ENCODE measurements around the gene CDC20B.
"Not testable (repeated sequence)": the region's sequence is repeated elsewhere in the genome, so short reads cannot be mapped to it uniquely, and the experiment has no call there.

Gene CDC20B

DNA sequence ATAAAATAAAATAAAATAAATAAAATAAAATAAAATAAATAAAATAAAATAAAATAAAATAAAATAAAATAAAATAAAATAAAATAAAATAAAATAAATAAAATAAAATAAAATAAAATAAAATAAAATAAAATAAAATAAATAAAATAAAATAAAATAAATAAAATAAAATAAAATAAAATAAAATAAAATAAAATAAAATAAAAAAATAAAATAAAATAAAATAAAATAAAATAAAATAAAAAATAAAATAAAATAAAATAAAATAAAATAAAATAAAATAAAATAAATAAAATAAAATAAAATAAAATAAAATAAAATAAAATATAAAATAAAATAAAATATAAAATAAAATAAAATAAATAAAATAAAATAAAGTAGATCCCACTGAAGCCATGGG is 67.0 kb downstream of the CDC20B start:
- H3K4me1 ChIP-seq; H3K9me3 ChIP-seq; in situ Hi-C loops (cut with MboI; ENCODE audit: low sequenced_read_pairs); DNase-seq (ENCODE audit: low spot score in 2 of 2); H3K27me3 ChIP-seq (ENCODE audit: low read depth); H3K4me3 ChIP-seq; H3K36me3 ChIP-seq (replicated peaks): not testable (repeated sequence)

DNA sequence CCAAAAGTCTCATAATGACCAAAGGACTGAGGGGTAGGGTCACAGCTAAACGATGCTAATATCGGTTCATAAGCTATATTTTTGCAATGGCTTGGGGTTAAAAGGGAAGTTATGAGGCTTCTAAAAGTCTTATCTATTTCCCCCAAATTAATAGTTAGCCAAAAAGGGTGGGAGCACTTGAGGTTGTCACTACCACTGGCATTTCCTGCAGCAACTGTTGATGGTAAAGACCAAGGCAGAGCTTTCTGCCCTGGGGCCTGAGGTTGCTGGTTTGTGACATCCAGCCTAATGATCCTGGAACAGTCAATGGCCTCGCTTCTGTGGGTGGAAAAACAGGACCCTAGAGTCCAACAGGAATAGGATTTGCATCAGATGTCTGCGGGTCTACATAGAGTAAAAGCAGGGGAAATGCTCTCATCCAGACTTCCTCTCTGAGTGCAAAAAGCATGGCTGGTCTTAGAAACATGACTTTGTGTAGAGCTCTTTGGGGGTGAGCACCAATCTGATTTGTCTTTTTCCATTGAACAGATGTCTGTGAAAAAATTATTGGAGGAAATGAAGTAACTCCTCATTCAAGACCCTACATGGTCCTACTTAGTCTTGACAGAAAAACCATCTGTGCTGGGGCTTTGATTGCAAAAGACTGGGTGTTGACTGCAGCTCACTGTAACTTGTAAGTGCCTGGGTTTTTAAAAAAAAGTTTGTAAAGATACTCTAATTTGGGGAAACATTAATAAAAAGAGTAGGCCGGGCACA is 67.9 kb downstream of the CDC20B start:
- Histone ChIP-seq H3K4me3 (no peak overlapping the region), H3K4me1 (peaks cover under 1% of the 10 kb centered on the region; the same call in 1 of the 2 replicates), H3K36me3 (replicated peaks) (no peaks in the 10 kb centered on the region), H3K27me3 (ENCODE audit: low read depth) (peaks cover 4% of the 10 kb centered on the region), H3K9me3 (no peaks in the 10 kb centered on the region)
- DNase-seq (ENCODE audit: low spot score in 2 of 2) = no peak
- in situ Hi-C loops (cut with MboI; ENCODE audit: low sequenced_read_pairs) = no loop called here

DNA sequence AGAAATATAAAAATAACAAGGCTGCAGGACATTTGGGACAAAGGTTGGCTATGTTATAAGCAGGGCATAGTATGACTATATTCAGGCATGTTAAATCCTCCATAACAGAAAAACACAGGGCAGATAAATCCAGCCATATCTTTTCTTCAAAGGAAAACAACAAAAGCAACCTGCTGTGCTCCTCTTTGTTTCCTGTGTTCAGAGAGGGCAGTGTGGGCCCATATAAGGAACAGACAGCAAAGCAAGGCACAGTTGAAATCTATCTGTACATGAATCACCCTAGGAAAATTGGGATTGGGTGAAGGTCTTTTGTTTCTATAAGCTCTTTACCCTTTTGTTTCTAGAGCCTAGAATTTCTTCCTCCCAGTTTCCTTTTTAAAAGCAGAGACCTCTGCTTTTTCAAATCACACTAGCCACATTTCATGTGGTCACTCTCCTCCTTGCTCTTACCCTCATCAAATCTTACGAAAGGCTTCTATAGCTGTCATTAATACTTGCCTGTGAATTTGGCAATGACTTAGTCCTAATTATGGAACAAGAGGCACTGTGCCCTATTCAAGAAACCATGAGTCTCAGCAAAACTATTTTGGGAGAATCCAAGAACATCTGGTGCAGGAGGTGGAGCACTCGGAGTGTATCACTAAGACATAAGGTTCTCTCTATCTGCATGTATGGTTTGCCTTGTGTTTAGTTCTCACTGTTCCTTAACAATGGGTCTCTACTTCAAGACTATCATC is 68.8 kb downstream of the CDC20B start:
- Histone ChIP-seq H3K36me3 (replicated peaks) (no peaks in the 10 kb centered on the region), H3K4me1 (no peaks in the 10 kb centered on the region), H3K9me3 (no peaks in the 10 kb centered on the region), H3K4me3 (no peak overlapping the region), H3K27me3 (ENCODE audit: low read depth) (peaks cover 4% of the 10 kb centered on the region)
- in situ Hi-C loops (cut with MboI; ENCODE audit: low sequenced_read_pairs) = no loop called here
- DNase-seq (ENCODE audit: low spot score in 2 of 2) = no peak

DNA sequence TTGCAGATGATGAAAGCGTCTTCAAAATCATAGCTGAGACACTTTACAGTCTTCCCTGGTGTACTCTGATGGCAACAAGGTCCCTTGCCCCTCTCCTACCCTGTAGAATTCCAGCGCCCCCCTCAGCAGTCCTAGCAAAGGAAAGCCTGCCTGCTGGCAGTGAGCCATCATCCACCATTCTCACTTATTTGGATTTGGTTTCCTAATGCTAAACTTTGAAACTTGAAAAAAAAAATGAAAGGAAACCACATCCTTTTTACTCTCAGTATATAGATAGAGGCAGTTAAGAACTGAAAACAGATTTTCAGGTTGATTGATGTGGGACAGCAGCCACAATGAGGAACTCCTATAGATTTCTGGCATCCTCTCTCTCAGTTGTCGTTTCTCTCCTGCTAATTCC is 70.6 kb downstream of the CDC20B start, which contains the start of gene GZMA:
TSS of gene GZMA (plus strand) at position 299 of the 400 bp plus-strand sequence. CDS start at position 336, 37 bp downstream.
- in situ Hi-C loops (cut with MboI; ENCODE audit: low sequenced_read_pairs) = no loop called here

DNA sequence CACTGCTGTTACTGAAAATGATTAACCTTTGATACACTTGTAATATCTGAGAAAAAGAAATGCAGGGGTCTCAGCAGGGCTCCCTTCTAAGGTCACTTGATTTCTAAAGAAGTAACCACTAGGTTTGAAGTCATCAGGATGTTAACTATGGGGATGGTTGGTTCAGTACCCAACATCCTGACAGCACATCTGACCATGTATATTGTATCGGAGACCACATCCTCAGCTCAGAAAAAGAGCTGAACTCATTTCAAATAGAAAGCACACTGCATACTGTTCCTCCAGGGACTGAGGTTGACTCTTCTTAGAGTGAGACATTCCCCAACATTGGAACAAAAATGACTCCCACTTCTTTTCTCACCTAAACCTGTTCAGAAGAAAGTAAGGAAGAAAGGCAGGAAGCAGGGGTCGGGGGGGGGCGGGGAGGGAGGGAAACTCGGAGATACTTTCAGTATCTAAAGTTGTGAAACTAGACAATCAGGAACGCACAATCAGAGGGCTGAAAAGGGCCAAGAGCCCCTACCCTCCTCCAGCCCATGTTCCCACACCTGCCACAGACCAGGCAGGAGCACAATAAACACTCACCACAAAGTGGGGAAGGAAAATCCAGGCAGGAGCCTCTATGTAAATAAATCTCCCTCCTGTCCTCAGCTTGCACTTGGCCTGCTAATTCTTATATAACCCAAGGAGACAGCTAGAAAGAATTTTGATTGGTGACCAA is 71.3 kb downstream of the CDC20B start:
- in situ Hi-C loops (cut with MboI; ENCODE audit: low sequenced_read_pairs) = no loop called here
- no peak overlapping the region for H3K4me3 ChIP-seq
- H3K36me3 ChIP-seq (replicated peaks) = no peaks in the 10 kb centered on the region
- DNase-seq (ENCODE audit: low spot score in 2 of 2) = no peak
- no peaks in the 10 kb centered on the region for H3K4me1 ChIP-seq
- H3K27me3 ChIP-seq (ENCODE audit: low read depth) = no peaks in the 10 kb centered on the region
- H3K9me3 ChIP-seq = no peaks in the 10 kb centered on the region

More for the DNA sequence above, 70.6 kb downstream of the CDC20B start, which contains the start of gene GZMA:
- DNase-seq (ENCODE audit: low spot score in 2 of 2) = no peak
- Histone ChIP-seq H3K4me1 (no peaks in the 10 kb centered on the region), H3K4me3 (no peak within 1 kb of the TSS), H3K36me3 (replicated peaks) (no peaks in the 10 kb centered on the region), H3K27me3 (ENCODE audit: low read depth) (no peaks in the 10 kb centered on the region), H3K9me3 (no peaks in the 10 kb centered on the region)

DNA sequence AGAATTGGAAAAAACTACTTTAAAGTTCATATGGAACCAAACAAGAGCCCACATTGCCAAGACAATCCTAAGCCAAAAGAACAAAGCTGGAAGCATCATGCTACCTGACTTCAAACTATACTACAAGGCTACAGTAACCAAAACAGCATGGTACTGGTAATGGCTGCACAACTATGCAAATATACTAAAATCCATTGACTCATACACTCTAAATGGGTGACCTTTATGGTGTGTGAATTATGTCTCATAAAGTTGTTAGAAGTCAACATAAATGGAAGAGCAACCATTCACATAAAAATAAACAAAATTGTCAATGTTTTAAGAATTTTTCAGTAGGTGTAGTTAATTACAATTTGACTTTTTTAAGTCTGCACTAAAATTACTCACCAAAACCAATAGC is 71.8 kb downstream of the CDC20B start:
- H3K4me3 ChIP-seq; DNase-seq (ENCODE audit: low spot score in 2 of 2); H3K9me3 ChIP-seq; H3K36me3 ChIP-seq (replicated peaks); in situ Hi-C loops (cut with MboI; ENCODE audit: low sequenced_read_pairs); H3K27me3 ChIP-seq (ENCODE audit: low read depth); H3K4me1 ChIP-seq: not testable (repeated sequence)

DNA sequence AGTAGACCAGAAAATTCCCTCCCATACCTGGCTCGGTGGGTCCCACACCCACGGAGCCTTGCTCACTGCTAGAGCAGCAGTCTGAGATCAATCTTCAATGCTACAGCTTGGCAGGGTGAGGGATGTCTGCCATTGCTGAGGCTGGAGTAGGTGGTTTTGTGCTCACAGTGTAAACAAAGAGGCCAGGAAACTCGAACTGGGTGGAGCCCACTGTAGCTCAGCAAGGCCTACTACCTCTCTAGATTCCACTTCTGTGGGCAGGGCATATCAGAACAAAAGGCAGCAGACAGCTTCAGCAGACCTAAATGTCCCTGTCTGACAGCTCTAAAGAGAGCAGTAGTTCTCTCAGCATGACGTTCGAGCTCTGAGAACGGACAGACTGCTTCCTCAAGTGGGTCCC is 76.1 kb downstream of the CDC20B start:
- H3K36me3 ChIP-seq (replicated peaks) = no peaks in the 10 kb centered on the region
- H3K27me3 ChIP-seq (ENCODE audit: low read depth) = no peaks in the 10 kb centered on the region
- in situ Hi-C loops (cut with MboI; ENCODE audit: low sequenced_read_pairs) = no loop called here
- H3K9me3 ChIP-seq = no peaks in the 10 kb centered on the region
- no peak overlapping the region for H3K4me3 ChIP-seq
- no peak for DNase-seq (ENCODE audit: low spot score in 2 of 2)
- H3K4me1 ChIP-seq = no peaks in the 10 kb centered on the region

DNA sequence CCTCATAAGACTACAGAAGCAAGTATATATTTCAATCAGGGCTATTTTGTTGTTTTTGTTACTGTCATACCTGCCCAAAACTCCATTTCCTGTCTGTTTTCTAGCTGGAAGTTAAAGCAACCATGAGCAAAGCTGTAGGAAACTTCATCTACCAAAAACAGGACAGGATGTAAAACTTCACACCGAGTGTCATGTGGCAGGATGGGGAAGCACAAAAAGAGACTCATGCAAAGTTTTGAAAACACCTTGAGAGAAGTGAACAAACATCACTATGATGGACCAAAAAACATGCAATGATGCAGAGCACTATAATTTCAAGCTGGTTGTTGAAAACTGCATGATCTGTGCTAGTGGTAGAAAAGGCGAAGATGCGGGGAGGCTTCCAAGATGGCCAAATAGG is 76.8 kb downstream of the CDC20B start:
- no peak for DNase-seq (ENCODE audit: low spot score in 2 of 2)
- no peaks in the 10 kb centered on the region for H3K9me3 ChIP-seq
- H3K4me3 ChIP-seq = no peak overlapping the region
- H3K4me1 ChIP-seq = no peaks in the 10 kb centered on the region
- in situ Hi-C loops (cut with MboI; ENCODE audit: low sequenced_read_pairs) = no loop called here
- no peaks in the 10 kb centered on the region for H3K36me3 ChIP-seq (replicated peaks)
- H3K27me3 ChIP-seq (ENCODE audit: low read depth) = no peaks in the 10 kb centered on the region

DNA sequence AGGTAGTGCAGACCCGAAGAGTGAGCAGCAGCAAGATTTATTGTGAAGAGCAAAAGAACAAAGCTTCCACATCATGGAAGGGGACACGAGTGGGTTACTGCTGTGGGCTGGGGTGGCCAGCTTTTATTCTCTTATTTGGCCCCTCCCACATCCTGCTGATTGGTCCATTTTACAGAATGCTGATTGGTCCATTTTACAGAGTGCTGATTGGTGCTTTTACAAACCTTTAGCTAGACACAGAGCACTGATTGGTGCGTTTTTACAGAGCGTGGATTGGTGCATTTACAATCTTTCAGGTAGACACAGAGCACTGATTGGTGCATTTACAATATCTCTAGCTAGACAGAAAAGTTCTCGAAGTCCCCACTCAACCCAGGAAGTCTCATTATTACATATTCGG is 82.0 kb downstream of the CDC20B start:
- in situ Hi-C loops (cut with MboI; ENCODE audit: low sequenced_read_pairs) = not testable (repeated sequence)

DNA sequence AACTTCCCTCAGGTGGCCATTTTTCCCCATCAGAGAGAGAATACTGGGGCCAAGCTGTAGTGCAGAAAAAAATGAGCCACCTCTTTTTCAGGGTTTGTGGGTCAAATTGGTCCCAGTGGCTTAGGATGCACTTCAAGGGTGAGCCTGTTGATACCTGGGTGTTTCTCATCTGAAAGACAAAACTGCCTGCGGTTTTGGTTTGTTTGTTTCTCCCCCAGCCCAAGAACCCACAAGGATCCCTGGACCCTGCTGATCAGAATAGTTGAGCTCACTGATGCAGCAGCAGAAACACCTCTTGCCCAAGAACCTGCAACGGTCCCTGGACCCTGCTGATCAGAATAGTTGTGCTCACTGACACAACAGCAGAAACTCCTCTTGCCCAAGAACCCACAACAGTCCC is 83.7 kb downstream of the CDC20B start:
- H3K27me3 ChIP-seq (ENCODE audit: low read depth); H3K36me3 ChIP-seq (replicated peaks); DNase-seq (ENCODE audit: low spot score in 2 of 2); H3K9me3 ChIP-seq; H3K4me1 ChIP-seq; in situ Hi-C loops (cut with MboI; ENCODE audit: low sequenced_read_pairs); H3K4me3 ChIP-seq: not testable (repeated sequence)

More for the DNA sequence above, 82.0 kb downstream of the CDC20B start:
- H3K27me3 ChIP-seq (ENCODE audit: low read depth); H3K36me3 ChIP-seq (replicated peaks); DNase-seq (ENCODE audit: low spot score in 2 of 2); H3K4me1 ChIP-seq; H3K4me3 ChIP-seq; H3K9me3 ChIP-seq: not testable (repeated sequence)

DNA sequence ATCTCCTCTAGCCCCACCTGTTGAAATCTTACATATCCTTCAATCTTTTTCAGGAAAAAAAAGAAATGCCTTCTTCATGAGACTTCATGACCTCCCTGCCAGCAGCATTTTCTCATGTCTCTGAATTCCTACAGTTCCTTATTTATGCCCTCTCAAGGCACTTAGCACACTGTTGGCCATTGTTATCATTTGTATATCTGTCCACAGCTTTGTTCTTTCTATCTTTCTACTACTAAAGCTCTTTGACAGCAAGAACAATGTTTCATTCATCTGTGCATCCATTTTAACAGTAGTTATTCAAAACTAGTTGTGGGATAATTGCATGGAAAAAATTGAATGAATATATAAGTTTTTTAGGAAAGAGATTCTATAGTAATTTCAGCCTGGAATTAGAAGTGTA is 91.4 kb downstream of the CDC20B start:
- H3K4me1 ChIP-seq = no peaks in the 10 kb centered on the region
- DNase-seq (ENCODE audit: low spot score in 2 of 2) = no peak
- H3K36me3 ChIP-seq (replicated peaks) = no peaks in the 10 kb centered on the region
- H3K9me3 ChIP-seq = no peaks in the 10 kb centered on the region; the same call in 1 of the 2 replicates
- no peaks in the 10 kb centered on the region for H3K27me3 ChIP-seq (ENCODE audit: low read depth)
- in situ Hi-C loops (cut with MboI; ENCODE audit: low sequenced_read_pairs) = no loop called here
- no peak overlapping the region for H3K4me3 ChIP-seq

DNA sequence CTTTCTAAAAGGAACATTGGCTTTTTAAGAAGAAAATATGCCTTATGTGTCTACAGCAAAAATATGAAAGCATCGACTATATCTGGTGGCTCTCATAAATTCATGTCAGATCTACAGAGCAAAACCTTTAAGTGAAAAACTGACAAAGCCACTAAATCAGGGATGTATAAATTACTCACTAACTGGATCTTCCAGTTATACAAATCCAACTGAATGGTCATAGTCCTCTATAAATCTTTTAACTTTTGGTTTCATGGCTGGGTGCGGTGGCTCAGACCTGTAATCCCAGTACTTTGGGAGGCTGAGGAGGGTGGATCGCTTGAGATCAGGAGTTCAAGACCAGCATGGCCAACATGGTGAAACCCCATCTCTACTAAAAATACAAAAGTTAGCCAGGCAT is 99.8 kb downstream of the CDC20B start:
- Histone ChIP-seq H3K4me3 (no peak overlapping the region), H3K4me1 (no peaks in the 10 kb centered on the region), H3K9me3 (no peaks in the 10 kb centered on the region), H3K27me3 (ENCODE audit: low read depth) (peaks cover 4% of the 10 kb centered on the region; the same call in 1 of the 2 replicates), H3K36me3 (replicated peaks) (no peaks in the 10 kb centered on the region)
- DNase-seq (ENCODE audit: low spot score in 2 of 2) = no peak
- in situ Hi-C loops (cut with MboI; ENCODE audit: low sequenced_read_pairs) = no loop called here

DNA sequence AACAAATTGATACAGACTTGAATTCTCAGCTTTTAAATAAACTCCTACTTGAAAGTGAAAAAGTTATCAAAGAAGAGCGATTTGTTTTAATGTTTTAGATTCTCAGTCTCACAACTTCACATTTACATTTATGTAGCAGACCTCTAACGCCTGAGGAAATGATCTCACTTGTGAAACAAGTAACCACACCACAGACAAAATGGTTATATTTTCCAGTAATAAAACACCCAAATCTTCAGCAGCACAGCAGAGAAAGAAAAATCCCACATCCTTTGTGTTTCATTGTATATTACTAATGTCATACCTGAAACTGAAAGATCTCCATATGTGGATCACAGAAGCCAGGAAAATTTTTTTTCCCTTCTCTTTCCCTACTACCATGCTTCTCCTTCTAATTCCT is 100.3 kb downstream of the CDC20B start:
- Histone ChIP-seq H3K36me3 (replicated peaks) (no peaks in the 10 kb centered on the region), H3K9me3 (no peaks in the 10 kb centered on the region), H3K4me3 (no peak overlapping the region), H3K27me3 (ENCODE audit: low read depth) (peaks cover 4% of the 10 kb centered on the region; the same call in 1 of the 2 replicates), H3K4me1 (no peaks in the 10 kb centered on the region)
- in situ Hi-C loops (cut with MboI; ENCODE audit: low sequenced_read_pairs) = no loop called here
- DNase-seq (ENCODE audit: low spot score in 2 of 2) = no peak

DNA sequence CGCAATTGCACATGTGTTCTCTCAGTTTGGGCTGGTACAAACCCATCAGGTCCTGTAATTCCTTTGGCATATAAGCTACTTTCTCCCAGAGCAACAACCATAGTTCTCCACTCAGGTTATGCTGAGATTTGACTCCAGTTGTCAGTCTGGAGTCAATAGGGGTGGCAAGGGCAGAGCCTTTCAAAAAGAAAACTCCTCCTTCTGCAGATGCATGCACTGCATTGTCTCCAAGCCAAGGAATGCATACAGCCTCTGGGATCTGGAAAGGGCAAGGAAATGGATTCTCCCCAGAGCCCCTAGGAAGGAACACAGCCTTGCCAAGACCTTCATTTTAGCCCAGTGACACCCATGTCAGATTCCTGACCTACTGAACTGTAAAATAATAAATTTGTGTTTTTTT is 101.6 kb downstream of the CDC20B start:
- no peaks in the 10 kb centered on the region for H3K9me3 ChIP-seq
- H3K36me3 ChIP-seq (replicated peaks) = no peaks in the 10 kb centered on the region
- H3K4me1 ChIP-seq = no peaks in the 10 kb centered on the region
- H3K27me3 ChIP-seq (ENCODE audit: low read depth) = peaks cover 4% of the 10 kb centered on the region; the same call in 1 of the 2 replicates
- in situ Hi-C loops (cut with MboI; ENCODE audit: low sequenced_read_pairs) = no loop called here
- DNase-seq (ENCODE audit: low spot score in 2 of 2) = no peak
- H3K4me3 ChIP-seq = no peak overlapping the region

Measured in HAP-1 (cell line).